ENCODE data around the gene RILPL1.
"Not testable (repeated sequence)": the region's sequence is repeated elsewhere in the genome, so short reads cannot be mapped to it uniquely, and the experiment has no call there.

DNA sequence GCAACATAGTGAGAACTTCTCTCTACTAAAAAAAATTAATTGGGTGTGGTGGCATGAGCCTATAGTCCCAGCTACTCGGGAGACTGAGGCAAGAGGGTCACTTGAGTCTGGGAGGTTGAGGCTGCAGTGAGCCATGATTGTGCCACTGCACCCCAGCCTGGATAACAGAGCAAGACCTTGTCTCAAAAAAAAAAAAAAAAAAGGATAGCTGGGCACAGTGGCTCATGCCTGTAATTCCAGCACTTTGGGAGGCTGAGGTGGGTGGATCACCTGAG is 81.3 kb downstream of the RILPL1 start:
- TF ChIP-seq EZH2 (IDR thresholded peaks at IDR 0.05; ENCODE audit: borderline replicate concordance, low read depth, low read length, poor library complexity, severe bottlenecking): not testable (repeated sequence)
- TF ChIP-seq, protein P1, sequence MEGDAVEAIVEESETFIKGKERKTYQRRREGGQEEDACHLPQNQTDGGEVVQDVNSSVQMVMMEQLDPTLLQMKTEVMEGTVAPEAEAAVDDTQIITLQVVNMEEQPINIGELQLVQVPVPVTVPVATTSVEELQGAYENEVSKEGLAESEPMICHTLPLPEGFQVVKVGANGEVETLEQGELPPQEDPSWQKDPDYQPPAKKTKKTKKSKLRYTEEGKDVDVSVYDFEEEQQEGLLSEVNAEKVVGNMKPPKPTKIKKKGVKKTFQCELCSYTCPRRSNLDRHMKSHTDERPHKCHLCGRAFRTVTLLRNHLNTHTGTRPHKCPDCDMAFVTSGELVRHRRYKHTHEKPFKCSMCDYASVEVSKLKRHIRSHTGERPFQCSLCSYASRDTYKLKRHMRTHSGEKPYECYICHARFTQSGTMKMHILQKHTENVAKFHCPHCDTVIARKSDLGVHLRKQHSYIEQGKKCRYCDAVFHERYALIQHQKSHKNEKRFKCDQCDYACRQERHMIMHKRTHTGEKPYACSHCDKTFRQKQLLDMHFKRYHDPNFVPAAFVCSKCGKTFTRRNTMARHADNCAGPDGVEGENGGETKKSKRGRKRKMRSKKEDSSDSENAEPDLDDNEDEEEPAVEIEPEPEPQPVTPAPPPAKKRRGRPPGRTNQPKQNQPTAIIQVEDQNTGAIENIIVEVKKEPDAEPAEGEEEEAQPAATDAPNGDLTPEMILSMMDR (conservative IDR thresholded peaks at IDR 0.05; ENCODE audit: low read depth, low read length): not testable (repeated sequence)

All from A673 (cell line).